A549 (cell line): Measurements from ENCODE around the gene HCN4. TPM values are rescaled to one million over a fixed set of nuclear protein-coding genes. Genes with fewer than 3 reads are reported as not detected.

Experiments used
- ATAC-seq, 2 experiments: fragments of 200-7000 bp in 1 of 2; fragments of >200 bp in 1 of 2; cut with Nextera tagmentation in 1 of 2; cut with Tn5 transposase in 1 of 2; 3 replicates each; pipeline versions ENCODE4 v1.8.0 to v1.9.1; 2018 to 2020; ENCODE audit warnings: mild to moderate bottlenecking in 1 of 2, moderate library complexity in 1 of 2
- CTCF ChIA-PET: fragments of 300-600 bp; sonication (Branson Sonifier 250); formaldehyde crosslinking; extraction: SDS; loops from one replicate; lab custom pipeline; 2021; ENCODE audit warnings: antibody characterized with exemption, inconsistent platforms; lab: Yijun Ruan, JAX
- POLR2A ChIA-PET: fragments of 350-600 bp; formaldehyde crosslinking; extraction: SDS; loops from one replicate; lab custom pipeline; 2021; ENCODE audit warnings: antibody characterized with exemption, inconsistent platforms; lab: Yijun Ruan, JAX
- DNase-seq, 2 experiments: peaks; one replicate each; pipeline versions ENCODE4 v3.0.0 to v3.0.0-alpha.2; 2011 to 2016; ENCODE audit warnings: low read depth in 1 of 2, low spot score in 1 of 2
- FAIRE-seq: peaks from 2 replicates; lab custom pipeline; 2011; peaks lifted over from hg19 to GRCh38; lab: Jason Lieb, UNC
- H3K27ac ChIP-seq, 2 experiments: fragments of >200 bp; sonication (Bioruptor Twin); formaldehyde crosslinking; 3 replicates each; pipeline ENCODE4 v1.5.1; 2016 to 2017
- H3K4me1 ChIP-seq: fragments of >200 bp; sonication (Bioruptor Twin); formaldehyde crosslinking; 3 replicates; pipeline ENCODE4 v1.6.1; 2016
- H3K4me2 ChIP-seq: fragments of >200 bp; sonication (Bioruptor Twin); formaldehyde crosslinking; 3 replicates; pipeline ENCODE4 v1.6.1; 2016
- H3K4me3 ChIP-seq: fragments of >200 bp; sonication (Bioruptor Twin); formaldehyde crosslinking; 3 replicates; pipeline ENCODE4 v1.5.1; 2016
- H3K9me3 ChIP-seq: fragments of >200 bp; sonication (Bioruptor Twin); formaldehyde crosslinking; 3 replicates; pipeline ENCODE4 v1.6.1; 2016
- ATOH8 ChIP-seq: fragments of 250-450 bp; sonication (Bioruptor Pico); IDR thresholded peaks from 2 replicates; pipeline ENCODE4 v1.5.0; 2020; ENCODE audit warnings: low read depth, mild to moderate bottlenecking, moderate library complexity
- BCL3 ChIP-seq: fragments of >200 bp; sonication (Bioruptor Twin); formaldehyde crosslinking; IDR thresholded peaks from 3 replicates; pipeline ENCODE4 v1.6.1; 2016
- CHD4 ChIP-seq: fragments of 200-600 bp; sonication (generic); IDR thresholded peaks from 2 replicates; pipeline ENCODE4 v1.6.1; 2016; ENCODE audit warnings: antibody characterized with exemption, mild to moderate bottlenecking, borderline replicate concordance
- CTCF ChIP-seq: fragments of >200 bp; sonication (Bioruptor Twin); formaldehyde crosslinking; IDR thresholded peaks from 3 replicates; pipeline ENCODE4 v1.5.1; 2016
- EHMT2 ChIP-seq: fragments of 200-600 bp; sonication (generic); IDR thresholded peaks from 2 replicates; pipeline ENCODE4 v1.6.1; 2016; ENCODE audit warnings: antibody characterized with exemption, low read depth, mild to moderate bottlenecking, moderate library complexity
- EP300 ChIP-seq, 2 experiments: fragments of >200 bp; sonication (Bioruptor Twin); formaldehyde crosslinking; IDR thresholded peaks; 2 replicates in 1 of 2; 3 replicates in 1 of 2; pipeline ENCODE4 v1.6.1; 2016 to 2017
- ESRRA ChIP-seq: fragments of 150-350 bp; IDR thresholded peaks from 2 replicates; pipeline ENCODE4 v1.6.1; 2014; ENCODE audit warnings: mild to moderate bottlenecking, low read length, borderline replicate concordance
- FOSB ChIP-seq: fragments of 250-450 bp; sonication (Bioruptor Pico); IDR thresholded peaks from 2 replicates; pipeline ENCODE4 v1.5.0; 2020; ENCODE audit warnings: mild to moderate bottlenecking, moderate library complexity
- FOSL2 ChIP-seq, 2 experiments: fragments of 450-650 bp in 1 of 2; fragments of >200 bp in 1 of 2; sonication (Bioruptor Twin) in 1 of 2; formaldehyde crosslinking; IDR thresholded peaks; 2 replicates each; pipeline versions ENCODE4 v1.5.0 to v1.6.1; 2016 to 2020; ENCODE audit warnings: mild to moderate bottlenecking in 1 of 2, moderate library complexity in 1 of 2
- FOXS1 ChIP-seq: fragments of 250-450 bp; sonication (Bioruptor Pico); IDR thresholded peaks from 2 replicates; pipeline ENCODE4 v1.5.0; 2020; ENCODE audit warnings: mild to moderate bottlenecking, moderate library complexity
- GATA3 ChIP-seq: IDR thresholded peaks from 2 replicates; pipeline ENCODE4 v1.6.1; 2012; ENCODE audit warnings: borderline replicate concordance
- HDAC2 ChIP-seq: fragments of 200-600 bp; sonication (generic); IDR thresholded peaks from 2 replicates; pipeline ENCODE4 v1.6.1; 2016
- HES2 ChIP-seq: fragments of >200 bp; sonication (Bioruptor Twin); formaldehyde crosslinking; IDR thresholded peaks from 2 replicates; pipeline ENCODE4 v1.6.1; 2016
- HMGXB4 ChIP-seq: fragments of 250-450 bp; sonication (Bioruptor Pico); IDR thresholded peaks from 2 replicates; pipeline ENCODE4 v1.5.0; 2021; ENCODE audit warnings: mild to moderate bottlenecking, moderate library complexity, borderline replicate concordance
- HOXB13 ChIP-seq: fragments of 250-450 bp; sonication (Bioruptor Pico); IDR thresholded peaks from 2 replicates; pipeline ENCODE4 v1.5.0; 2020; ENCODE audit warnings: low read depth, mild to moderate bottlenecking, moderate library complexity
- HOXB5 ChIP-seq: fragments of 250-450 bp; sonication (Bioruptor Pico); IDR thresholded peaks from 2 replicates; pipeline ENCODE4 v1.5.0; 2020; ENCODE audit warnings: mild to moderate bottlenecking, moderate library complexity
- JUN ChIP-seq, 2 experiments: fragments of >200 bp; sonication (Bioruptor Twin); formaldehyde crosslinking; IDR thresholded peaks; 2 replicates in 1 of 2; 3 replicates in 1 of 2; pipeline ENCODE4 v1.6.1; 2016 to 2017
- KDM1A ChIP-seq: fragments of 200-600 bp; sonication (generic); IDR thresholded peaks from 2 replicates; pipeline ENCODE4 v1.6.1; 2016; ENCODE audit warnings: low read depth, mild to moderate bottlenecking
- MAFK ChIP-seq: fragments of 450-650 bp; IDR thresholded peaks from 2 replicates; pipeline ENCODE4 v1.6.1; 2014; ENCODE audit not compliant: partially characterized antibody
- MAZ ChIP-seq: fragments of 150-350 bp; IDR thresholded peaks from 2 replicates; pipeline ENCODE4 v1.6.1; 2014; ENCODE audit warnings: antibody characterized with exemption, low read depth, low read length, borderline replicate concordance
- NPAS2 ChIP-seq: fragments of 250-450 bp; sonication (Bioruptor Pico); IDR thresholded peaks from 2 replicates; pipeline ENCODE4 v1.8.0; 2022; ENCODE audit warnings: mild to moderate bottlenecking, moderate library complexity, borderline replicate concordance
- NR3C1 ChIP-seq: fragments of >200 bp; sonication (Bioruptor Twin); formaldehyde crosslinking; IDR thresholded peaks from 3 replicates; pipeline ENCODE4 v1.6.1; 2017
- POLR2A ChIP-seq: IDR thresholded peaks from 2 replicates; pipeline ENCODE4 v1.6.1; 2012; ENCODE audit warnings: mild to moderate bottlenecking, low read length
- POLR2AphosphoS2 ChIP-seq: conservative IDR thresholded peaks from 2 replicates; pipeline ENCODE4 v1.6.1; 2012; ENCODE audit warnings: low read length, improper control_type of control experiment, inconsistent platforms
- RARB ChIP-seq: fragments of 250-450 bp; sonication (Bioruptor Pico); IDR thresholded peaks from 2 replicates; pipeline ENCODE4 v1.8.0; 2021; ENCODE audit warnings: mild to moderate bottlenecking, moderate library complexity
- RCOR1 ChIP-seq: fragments of 150-350 bp; IDR thresholded peaks from 2 replicates; pipeline ENCODE4 v1.6.1; 2014; ENCODE audit warnings: antibody characterized with exemption, low read length, low read depth
- REST ChIP-seq: fragments of 200-600 bp; sonication (generic); IDR thresholded peaks from 2 replicates; pipeline ENCODE4 v1.6.1; 2016; ENCODE audit warnings: antibody characterized with exemption, mild to moderate bottlenecking, moderate library complexity
- RNF2 ChIP-seq: fragments of 200-600 bp; sonication (generic); IDR thresholded peaks from 2 replicates; pipeline ENCODE4 v1.6.1; 2016; ENCODE audit warnings: low read depth, mild to moderate bottlenecking, antibody characterized with exemption, moderate library complexity, borderline replicate concordance
- SREBF2 ChIP-seq: fragments of 450-650 bp; IDR thresholded peaks from 2 replicates; pipeline ENCODE4 v1.6.1; 2014; ENCODE audit warnings: mild to moderate bottlenecking, moderate library complexity
- TFCP2L1 ChIP-seq: fragments of 250-450 bp; sonication (Bioruptor Pico); IDR thresholded peaks from 2 replicates; pipeline ENCODE4 v1.5.0; 2021; ENCODE audit warnings: mild to moderate bottlenecking
- WGBS: methylation state at CpG from one replicate; pipeline ENCODE4 v1.1.6; 2017; ENCODE audit errors: missing lambda C conversion rate; 5-methylcytosine and 5-hydroxymethylcytosine counted together
- polyA plus RNA-seq, 4 experiments: library from polyadenylated mRNA; depleted of rRNA in 3 of 4; stranded (reverse); fragments of >200 nt; fragmentation: RNase III in 1 of 4; extraction: RNeasy Plus Mini Kit Qiagen cat#74134 plus additional on column Dnase treatment in 1 of 4; gene quantifications; 2 replicates in 3 of 4; 3 replicates in 1 of 4; pipeline ENCODE4 v1.2.3, GENCODE V29; 2011 to 2017

Gene HCN4
- polyA plus RNA-seq, 2 of the 4 experiments (the other 2 are of a cell fraction) = 0.03 to 0.09 TPM

GRCh38 chr15:73374604-73375003, 5.8 kb upstream of the HCN4 start:
- ATAC-seq = no peak
- ChIA-PET POLR2A (no interaction called here), CTCF (no interaction called here)
- Histone ChIP-seq H3K27ac (no peak overlapping the region), H3K4me3 (no peak overlapping the region)
- no peak for FAIRE-seq
- DNase-seq = no peak
- TF ChIP-seq FOSB (CRISPR knock-in tag) (no peak), CHD4 (no peak), HMGXB4 (no peak), ESRRA (no peak), ATOH8 (CRISPR knock-in tag) (no peak), EP300 (IDR thresholded peaks at IDR 0.05) (no peak), TFCP2L1 (CRISPR knock-in tag) (no peak), HOXB13 (no peak), EHMT2 (no peak), REST (no peak), SREBF2 (no peak), NPAS2 (CRISPR knock-in tag) (no peak), BCL3 (no peak), MAZ (no peak), RCOR1 (no peak), HOXB5 (CRISPR knock-in tag) (no peak), POLR2AphosphoS2 (no peak), NR3C1 (no peak), HDAC2 (no peak)
- TF ChIP-seq, all 56 proteins: peak for 0
- H3K4me1 ChIP-seq = no peaks in the 10 kb centered on the region
- 14% methylated on average over 6 of the region's 6 CpGs for WGBS
- H3K9me3 ChIP-seq = no peaks in the 10 kb centered on the region
- H3K4me2 ChIP-seq = no peak overlapping the region

GRCh38 chr15:73373221-73373620, 4.5 kb upstream of the HCN4 start:
- Histone ChIP-seq H3K4me3 (no peak overlapping the region), H3K9me3 (no peaks in the 10 kb centered on the region), H3K27ac (no peak overlapping the region), H3K4me2 (no peak overlapping the region), H3K4me1 (peaks cover 7% of the 10 kb centered on the region; the same call in 2 of the 3 replicates)
- 0% methylated on average over 1 of the region's 1 CpG for WGBS
- ChIA-PET POLR2A (no interaction called here), CTCF (interaction anchor here (0.5 to 1.5 kb wide), 5 partner anchors 14 to 316 kb away, joined by 3 to 5 read pairs (median 3); no protein-coding TSS in a partner anchor)
- ATAC-seq (no peak), FAIRE-seq (no peak), DNase-seq (no peak)
- TF ChIP-seq KDM1A = no peak
- TF ChIP-seq FOXS1 (CRISPR knock-in tag) = no peak
- no peak for TF ChIP-seq TFCP2L1 (CRISPR knock-in tag)
- TF ChIP-seq JUN (IDR thresholded peaks at IDR 0.05) = no peak
- TF ChIP-seq MAFK = no peak
- TF ChIP-seq RARB (CRISPR knock-in tag) = no peak
- TF ChIP-seq HES2 = no peak
- TF ChIP-seq GATA3 = no peak
- TF ChIP-seq POLR2A = no peak
- TF ChIP-seq RNF2 = no peak
- TF ChIP-seq POLR2AphosphoS2 = no peak
- no peak for TF ChIP-seq CTCF
- TF ChIP-seq FOSB (CRISPR knock-in tag) = no peak
- TF ChIP-seq RCOR1 = no peak
- no peak for TF ChIP-seq FOSL2 (IDR thresholded peaks at IDR 0.05)
- no peak for TF ChIP-seq FOSL2 (CRISPR knock-in tag; IDR thresholded peaks at IDR 0.05)
